Epithelial cell of esophagus (primary cell): Measurements from ENCODE around the gene MYBL2.

Source experiments
- DNase-seq: peaks from one replicate; pipeline ENCODE4 v3.0.0; 2010; ENCODE audit warnings: low read depth
- H3K4me3 ChIP-seq: 2 replicates; pipeline ENCODE4 v1.5.1; 2011; ENCODE audit warnings: mild to moderate bottlenecking, low read length, control low read depth
- CTCF ChIP-seq: IDR thresholded peaks from 2 replicates; pipeline ENCODE4 v1.5.1; 2011; ENCODE audit warnings: low read depth, mild to moderate bottlenecking, low read length, control low read depth, inconsistent platforms; ENCODE audit not compliant: insufficient read depth; ENCODE audit errors: missing control alignments

Gene MYBL2

GRCh38 chr20:43669332-43669731 is 2.4 kb downstream of the MYBL2 start:
- TF ChIP-seq CTCF, result no peak
- no peak overlapping the region for H3K4me3 ChIP-seq
- peak; percentile 35 for DNase-seq

GRCh38 chr20:43670423-43670822 is 3.5 kb downstream of the MYBL2 start:
- no peak for DNase-seq
- TF ChIP-seq CTCF, result no peak
- no peak overlapping the region for H3K4me3 ChIP-seq

DNA sequence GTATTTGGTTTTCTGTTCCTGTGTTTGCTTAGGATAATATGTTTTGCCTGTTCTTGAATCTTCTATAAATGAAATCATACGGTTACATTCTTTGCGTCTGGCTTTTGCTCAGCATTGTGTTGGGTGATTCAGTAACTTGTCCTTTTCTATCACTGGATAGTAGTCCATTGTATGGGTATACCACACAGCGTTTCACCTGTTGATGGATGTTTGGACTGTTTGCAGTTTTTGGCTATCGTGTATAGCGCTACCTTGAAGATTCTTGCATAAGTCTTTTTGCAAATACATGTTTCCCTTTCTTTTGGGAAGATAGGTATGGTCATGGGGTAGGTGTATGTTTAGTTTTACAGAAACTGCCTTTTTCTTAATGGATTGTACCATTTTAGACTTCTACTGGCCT is 9.5 kb downstream of the MYBL2 start:
- no peak for DNase-seq
- no peak for TF ChIP-seq CTCF
- H3K4me3 ChIP-seq, result no peak overlapping the region

DNA sequence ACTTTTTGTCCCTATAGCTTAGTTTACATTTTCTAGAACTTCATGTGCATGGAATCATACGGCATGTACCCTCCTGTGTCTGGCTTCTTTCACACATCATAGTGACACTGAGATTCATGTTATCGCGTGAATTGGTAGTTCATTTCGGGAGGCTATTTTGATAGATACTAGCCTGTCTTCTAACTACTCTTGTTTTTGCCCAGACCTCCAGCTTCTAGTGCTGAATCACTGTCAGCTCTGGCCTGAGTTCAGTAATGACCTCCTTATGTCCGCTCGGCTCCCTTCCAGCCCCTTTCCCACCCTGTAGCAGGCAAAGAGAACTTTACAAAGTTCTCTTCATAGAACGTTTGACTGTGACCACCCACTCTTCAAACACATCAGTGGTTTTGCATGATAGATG is 14.1 kb downstream of the MYBL2 start:
- TF ChIP-seq CTCF, result no peak
- no peak overlapping the region for H3K4me3 ChIP-seq
- no peak for DNase-seq

GRCh38 chr20:43681468-43681942 is 14.6 kb downstream of the MYBL2 start:
- TF ChIP-seq CTCF, result no peak
- no peak overlapping the region for H3K4me3 ChIP-seq
- no peak for DNase-seq

- no peak for DNase-seq
- TF ChIP-seq CTCF, result no peak
- H3K4me3 ChIP-seq, result no peak overlapping the region
Observed at GRCh38 chr20:43681991-43682410, 15.1 kb downstream of the MYBL2 start.

DNA sequence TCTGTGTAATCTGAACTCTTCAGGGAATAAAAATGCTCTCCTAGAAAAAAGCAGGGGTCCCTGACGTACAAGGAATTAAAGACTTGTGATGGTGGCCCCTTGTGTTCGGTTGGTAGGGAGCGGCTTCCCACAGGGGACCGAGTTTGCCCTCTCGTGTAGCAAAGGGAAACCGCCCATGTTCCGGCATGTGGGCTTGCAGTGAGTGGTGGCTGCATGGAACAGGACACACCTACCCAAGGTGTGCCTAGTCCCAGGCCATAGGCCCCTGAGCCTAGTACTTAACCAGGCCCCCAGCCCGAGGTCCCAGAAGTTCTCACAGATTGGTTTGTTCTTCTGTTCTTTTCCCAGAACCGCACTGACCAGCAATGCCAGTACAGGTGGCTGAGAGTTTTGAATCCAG is 15.5 kb downstream of the MYBL2 start:
- no peak overlapping the region for H3K4me3 ChIP-seq
- DNase-seq, result no peak
- TF ChIP-seq CTCF, result no peak
